Left ventricle myocardium inferior (tissue), 1 donor: Measurements from ENCODE around the gene TOE1. TPM values are rescaled to one million over a fixed set of nuclear protein-coding genes. Genes with fewer than 3 reads are reported as not detected.

Experiments used
- DNase-seq: peaks from one replicate; pipeline ENCODE4 v3.0.0-alpha.2; 2020
- H3K27ac ChIP-seq: fragments of 200-600 bp; replicated peaks from 2 replicates; pipeline ENCODE4 v1.8.0; 2021
- H3K27me3 ChIP-seq: fragments of 200-600 bp; 2 replicates; pipeline ENCODE4 v1.8.0; 2021; ENCODE audit warnings: low read depth
- H3K36me3 ChIP-seq: fragments of 200-600 bp; 2 replicates; pipeline ENCODE4 v1.8.0; 2021
- H3K4me1 ChIP-seq: fragments of 200-600 bp; 2 replicates; pipeline ENCODE4 v1.8.0; 2021
- H3K4me3 ChIP-seq: fragments of 200-600 bp; 2 replicates; pipeline ENCODE4 v1.8.0; 2021; ENCODE audit warnings: mild to moderate bottlenecking, moderate library complexity
- H3K9me3 ChIP-seq: fragments of 200-600 bp; replicated peaks from 2 replicates; pipeline ENCODE4 v1.8.0; 2021
- intact Hi-C: fragments of 100-400 bp; cut with micrococcal nuclease; formaldehyde crosslinking; loops from one replicate; pipeline ENCODE4 v1.11.0; 2022
- total RNA-seq: library from RNA; stranded (reverse); fragmentation: NEBNext Ultra II Directional; extraction: Animal tissue kit (Norgen Biotek cat#: 25700); gene quantifications from one replicate; pipeline ENCODE4 v1.2.1, GENCODE V29; 2021
- TF ChIP-seq, protein P1 (sequence below): fragments of 200-600 bp; IDR thresholded peaks from 2 replicates; pipeline ENCODE4 v1.8.0; 2021; ENCODE audit warnings: antibody characterized with exemption, mild to moderate bottlenecking, borderline replicate concordance
- donor health status: DM: no; HTN: yes; CAD: no; lungs with severe emphysema.

The TOE1 gene
- total RNA-seq, 1 donor from 2014 or later: 3.2 TPM

DNA sequence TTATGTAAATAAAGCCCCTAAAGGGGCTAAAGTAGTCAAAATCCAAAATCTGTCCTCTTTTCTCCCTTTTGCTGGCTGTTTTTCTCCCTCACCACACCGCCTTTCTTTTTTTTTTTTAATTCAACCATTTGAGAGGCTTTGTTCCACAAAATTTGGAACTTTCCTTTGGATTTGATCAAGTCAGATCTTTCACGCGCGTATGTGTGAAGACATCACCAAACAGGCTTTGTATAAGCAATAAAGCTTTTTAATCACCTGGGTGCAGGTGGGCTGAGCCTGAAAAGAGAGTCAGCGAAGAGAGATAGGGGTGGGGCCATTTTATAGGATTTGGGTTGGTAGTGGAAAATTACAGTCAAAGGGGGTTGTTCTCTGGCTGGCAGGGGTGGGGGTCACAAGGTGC, 18.5 kb upstream of the TOE1 start:
- Histone ChIP-seq H3K4me3 (no peak overlapping the region), H3K9me3 (no peaks in the 10 kb centered on the region), H3K27ac (no peak overlapping the region), H3K36me3 (no peaks in the 10 kb centered on the region), H3K27me3 (no peaks in the 10 kb centered on the region), H3K4me1 (no peaks in the 10 kb centered on the region)
- no peak for DNase-seq
- intact Hi-C loops: no loop called here
- TF ChIP-seq, protein P1, sequence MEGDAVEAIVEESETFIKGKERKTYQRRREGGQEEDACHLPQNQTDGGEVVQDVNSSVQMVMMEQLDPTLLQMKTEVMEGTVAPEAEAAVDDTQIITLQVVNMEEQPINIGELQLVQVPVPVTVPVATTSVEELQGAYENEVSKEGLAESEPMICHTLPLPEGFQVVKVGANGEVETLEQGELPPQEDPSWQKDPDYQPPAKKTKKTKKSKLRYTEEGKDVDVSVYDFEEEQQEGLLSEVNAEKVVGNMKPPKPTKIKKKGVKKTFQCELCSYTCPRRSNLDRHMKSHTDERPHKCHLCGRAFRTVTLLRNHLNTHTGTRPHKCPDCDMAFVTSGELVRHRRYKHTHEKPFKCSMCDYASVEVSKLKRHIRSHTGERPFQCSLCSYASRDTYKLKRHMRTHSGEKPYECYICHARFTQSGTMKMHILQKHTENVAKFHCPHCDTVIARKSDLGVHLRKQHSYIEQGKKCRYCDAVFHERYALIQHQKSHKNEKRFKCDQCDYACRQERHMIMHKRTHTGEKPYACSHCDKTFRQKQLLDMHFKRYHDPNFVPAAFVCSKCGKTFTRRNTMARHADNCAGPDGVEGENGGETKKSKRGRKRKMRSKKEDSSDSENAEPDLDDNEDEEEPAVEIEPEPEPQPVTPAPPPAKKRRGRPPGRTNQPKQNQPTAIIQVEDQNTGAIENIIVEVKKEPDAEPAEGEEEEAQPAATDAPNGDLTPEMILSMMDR: no peak

DNA sequence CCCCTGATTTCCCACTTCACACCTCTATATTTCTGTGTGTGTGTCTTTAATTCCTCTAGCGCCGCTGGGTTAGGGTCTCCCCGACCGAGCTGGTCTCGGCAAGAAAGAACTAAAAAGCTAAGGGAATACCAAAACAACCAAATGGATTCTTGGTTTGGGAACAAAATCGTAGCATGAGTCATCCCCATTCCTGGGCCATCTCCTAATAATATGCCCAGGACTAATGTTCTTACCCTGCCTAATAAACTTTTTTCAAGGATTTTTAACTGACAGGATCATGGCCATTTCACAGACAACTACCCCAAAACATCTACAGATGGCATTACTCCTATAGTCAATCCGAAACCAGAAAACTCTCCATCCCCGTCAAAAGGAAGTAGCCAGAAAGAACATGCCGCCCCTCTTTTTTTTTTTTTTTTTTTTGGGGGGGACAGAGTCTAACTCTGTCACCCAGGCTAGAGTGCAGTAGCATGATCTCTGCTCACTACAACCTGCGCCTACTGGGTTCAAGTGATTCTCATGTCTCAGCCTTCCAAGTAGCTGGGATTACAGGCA, 17.4 kb upstream of the TOE1 start:
- TF ChIP-seq, protein P1: no peak
- peaks cover 10% of the 10 kb centered on the region for H3K4me1 ChIP-seq

DNA sequence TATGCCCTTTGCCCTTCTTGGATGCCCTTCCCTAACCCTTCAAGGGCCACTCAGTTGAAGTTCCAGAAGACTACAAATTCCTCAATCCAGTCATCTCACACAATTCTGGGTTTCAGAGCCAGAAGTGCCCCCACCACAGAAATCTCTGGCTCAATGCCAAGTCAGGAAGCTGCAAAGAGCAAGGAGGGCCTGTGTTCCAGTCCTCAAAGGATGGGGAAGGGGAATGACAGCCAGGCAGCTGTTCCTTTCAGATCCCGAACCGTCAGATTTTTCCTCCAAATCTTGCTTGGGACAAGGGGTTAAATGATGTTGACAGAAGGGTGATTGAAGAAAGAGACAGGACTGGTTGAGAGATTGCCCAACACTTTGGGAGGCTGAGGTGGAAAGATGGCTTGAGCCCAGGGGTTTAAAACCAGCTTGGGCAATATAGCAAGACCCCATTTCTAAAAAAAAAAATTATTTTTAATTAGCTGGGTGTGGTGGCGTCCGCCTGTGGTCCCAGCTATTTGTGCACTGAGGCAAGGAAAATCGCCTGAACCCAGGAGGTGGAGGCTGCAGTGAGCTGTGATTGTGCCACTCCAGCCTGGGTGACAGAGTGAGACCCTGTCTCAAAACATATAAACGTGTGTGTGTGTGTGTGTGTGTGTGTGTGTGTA, 14.0 kb upstream of the TOE1 start:
- Histone ChIP-seq H3K27ac (no peak overlapping the region), H3K4me3 (peak overlapping the region; percentile 71), H3K4me1 (peaks cover 12% of the 10 kb centered on the region), H3K27me3 (peaks cover 9% of the 10 kb centered on the region), H3K9me3 (no peaks in the 10 kb centered on the region), H3K36me3 (peaks cover 13% of the 10 kb centered on the region)
- DNase-seq: no peak
- TF ChIP-seq, protein P1: no peak
- intact Hi-C loops: no loop called here

More for the DNA sequence above, 17.4 kb upstream of the TOE1 start:
- no peak overlapping the region for H3K4me3 ChIP-seq
- intact Hi-C loops: no loop called here
- H3K27ac ChIP-seq: no peak overlapping the region
- no peaks in the 10 kb centered on the region for H3K36me3 ChIP-seq
- H3K27me3 ChIP-seq: peaks cover 6% of the 10 kb centered on the region
- DNase-seq: no peak
- no peaks in the 10 kb centered on the region for H3K9me3 ChIP-seq

DNA sequence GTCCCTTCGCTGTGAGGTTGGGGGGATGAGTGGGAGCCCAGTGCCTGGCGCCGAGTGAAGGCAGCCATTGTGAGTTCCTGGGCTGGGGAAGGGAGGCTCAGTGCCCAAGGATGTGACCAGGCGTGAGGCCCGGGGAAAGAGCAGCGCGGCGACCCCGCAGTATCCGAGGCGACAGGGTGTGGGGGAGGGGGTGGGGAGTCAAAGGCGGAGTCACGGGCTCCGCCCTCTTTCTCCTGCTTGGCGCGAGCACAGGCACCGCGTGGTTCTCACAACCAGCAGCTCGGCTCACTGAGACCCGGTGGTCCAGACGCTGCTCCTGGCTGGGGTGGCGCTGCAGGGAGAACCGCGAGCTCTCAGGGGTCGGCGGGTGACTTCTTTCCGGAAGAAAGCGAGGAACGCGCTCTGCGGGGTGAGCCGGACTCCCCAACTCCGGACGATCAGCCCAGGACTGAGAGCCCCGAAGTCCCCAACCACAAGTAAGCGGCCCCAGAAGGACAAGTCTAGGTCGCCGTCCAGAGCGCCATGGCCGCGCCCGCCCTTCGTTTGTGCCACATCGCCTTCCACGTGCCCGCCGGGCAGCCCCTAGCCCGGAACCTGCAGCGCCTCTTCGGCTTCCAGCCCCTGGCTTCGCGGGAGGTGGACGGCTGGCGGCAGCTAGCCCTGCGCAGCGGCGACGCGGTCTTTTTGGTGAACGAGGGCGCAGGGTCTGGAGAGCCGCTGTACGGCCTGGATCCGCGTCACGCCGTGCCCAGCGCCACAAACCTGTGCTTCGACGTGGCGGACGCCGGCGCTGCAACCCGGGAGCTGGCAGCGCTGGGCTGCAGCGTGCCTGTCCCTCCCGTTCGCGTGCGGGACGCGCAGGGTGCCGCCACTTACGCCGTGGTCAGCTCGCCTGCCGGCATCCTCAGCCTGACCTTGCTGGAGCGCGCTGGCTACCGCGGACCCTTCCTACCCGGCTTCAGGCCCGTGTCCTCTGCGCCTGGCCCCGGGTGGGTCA, 13.0 kb upstream of the TOE1 start, which contains the start of gene HPDL:
TSS of gene HPDL (plus strand) at position 269 of the 997 bp plus-strand sequence. CDS start at position 523, 254 bp downstream.
- H3K4me1 ChIP-seq: peaks cover 12% of the 10 kb centered on the region
- H3K4me3 ChIP-seq: peak within 1 kb of the TSS; percentile 71
- intact Hi-C loops: no loop called here
- DNase-seq: peak; percentile 63
- H3K27me3 ChIP-seq: peaks cover 9% of the 10 kb centered on the region
- H3K27ac ChIP-seq: no peak within 1 kb of the TSS
- no peaks in the 10 kb centered on the region for H3K9me3 ChIP-seq
- peaks cover 22% of the 10 kb centered on the region for H3K36me3 ChIP-seq
- TF ChIP-seq, protein P1: no peak

DNA sequence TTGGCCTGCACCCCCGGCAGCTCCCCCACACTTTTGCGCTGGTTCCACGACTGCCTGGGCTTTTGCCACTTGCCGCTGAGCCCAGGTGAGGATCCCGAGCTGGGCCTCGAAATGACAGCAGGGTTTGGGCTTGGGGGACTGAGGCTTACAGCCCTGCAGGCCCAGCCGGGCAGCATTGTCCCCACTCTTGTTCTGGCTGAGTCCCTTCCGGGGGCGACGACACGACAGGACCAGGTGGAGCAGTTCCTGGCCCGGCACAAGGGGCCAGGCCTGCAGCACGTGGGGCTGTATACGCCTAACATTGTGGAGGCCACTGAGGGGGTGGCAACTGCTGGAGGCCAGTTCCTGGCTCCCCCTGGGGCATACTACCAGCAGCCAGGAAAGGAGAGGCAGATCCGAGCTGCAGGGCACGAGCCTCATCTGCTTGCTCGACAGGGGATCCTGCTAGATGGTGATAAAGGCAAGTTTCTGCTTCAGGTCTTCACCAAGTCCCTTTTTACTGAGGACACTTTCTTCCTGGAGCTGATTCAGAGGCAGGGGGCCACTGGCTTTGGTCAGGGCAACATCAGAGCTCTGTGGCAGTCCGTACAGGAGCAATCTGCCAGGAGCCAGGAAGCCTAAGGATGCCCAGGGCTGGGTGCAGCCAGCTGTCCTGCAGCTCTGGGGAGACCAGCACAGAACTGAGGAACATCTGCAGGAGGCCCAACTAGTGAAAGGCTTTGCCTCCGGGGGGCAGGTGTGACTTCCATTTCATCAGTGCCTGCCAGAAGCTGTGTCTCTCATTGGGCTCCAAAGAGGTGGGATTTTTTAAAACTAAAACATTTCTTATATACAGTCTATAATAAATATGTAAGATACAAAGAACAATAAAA, 12.1 kb upstream of the TOE1 start:
- Histone ChIP-seq H3K4me3 (peak overlapping the region; percentile 71), H3K9me3 (no peaks in the 10 kb centered on the region), H3K27me3 (peaks cover 9% of the 10 kb centered on the region), H3K27ac (no peak overlapping the region), H3K36me3 (peaks cover 32% of the 10 kb centered on the region), H3K4me1 (peaks cover 12% of the 10 kb centered on the region)
- intact Hi-C loops: no loop called here
- TF ChIP-seq, protein P1: no peak
- no peak for DNase-seq
